Right atrium auricular region (tissue), 2 donors: ENCODE data around the gene RHBDD1. TPM values are rescaled to one million over a fixed set of nuclear protein-coding genes. Genes with fewer than 3 reads are reported as not detected.

Source experiments
- DNase-seq: peaks from one replicate; pipeline ENCODE4 v3.0.0-alpha.2; 2019; ENCODE audit warnings: low spot score
- H3K27ac ChIP-seq, 2 donors: fragments of 200-600 bp; sonication (generic); 1 replicate in 1 of 2; 2 replicates in 1 of 2; pipeline ENCODE4 v1.5.1; 2016 to 2019
- H3K27me3 ChIP-seq, 2 donors: fragments of 200-600 bp; sonication (generic); one replicate each; pipeline versions ENCODE4 v1.5.1 to v1.6.0; 2017 to 2019
- H3K36me3 ChIP-seq: fragments of 200-600 bp; sonication (generic); one replicate; pipeline ENCODE4 v1.5.1; 2016
- H3K4me1 ChIP-seq, 2 donors: fragments of 200-600 bp; sonication (generic); one replicate each; pipeline versions ENCODE4 v1.5.1 to v1.6.0; 2017 to 2019
- H3K4me3 ChIP-seq, 2 donors: fragments of 200-600 bp; sonication (generic); 1 replicate in 1 of 2; 2 replicates in 1 of 2; pipeline ENCODE4 v1.5.1; 2017 to 2019; ENCODE audit warnings: mild to moderate bottlenecking in 1 of 2, moderate library complexity in 1 of 2
- H3K9me3 ChIP-seq, 2 donors: fragments of 200-600 bp; sonication (generic); one replicate each; pipeline ENCODE4 v1.5.1; 2019
- CTCF ChIP-seq, 2 donors: fragments of 200-600 bp; sonication (generic); IDR thresholded peaks; one replicate each; pipeline ENCODE4 v1.5.1; 2019; ENCODE audit warnings: antibody characterized with exemption in 2 of 2
- total RNA-seq, 2 donors: library from RNA; depleted of rRNA; stranded (reverse); fragments of >200 nt; gene quantifications; one replicate each; pipeline ENCODE4 v1.1.0, GENCODE V29; 2016

RHBDD1 gene
- total RNA-seq, 2 donors from 2014 or later = 12.3 to 16.1 TPM

GRCh38 chr2:227030789-227031188 is 194.9 kb downstream of the RHBDD1 start:
- Histone ChIP-seq H3K4me1 (no peaks in the 10 kb centered on the region), H3K27ac (no peak overlapping the region), H3K36me3 (no peaks in the 10 kb centered on the region), H3K4me3 (no peak overlapping the region), H3K9me3 (no peaks in the 10 kb centered on the region), H3K27me3 (no peaks in the 10 kb centered on the region)
- TF ChIP-seq CTCF (IDR thresholded peaks at IDR 0.05) = no peak
- no peak for DNase-seq

GRCh38 chr2:227031379-227031778 is 195.5 kb downstream of the RHBDD1 start:
- no peaks in the 10 kb centered on the region for H3K27me3 ChIP-seq
- no peak overlapping the region for H3K4me3 ChIP-seq
- no peak for DNase-seq
- no peak for TF ChIP-seq CTCF (IDR thresholded peaks at IDR 0.05)
- H3K27ac ChIP-seq = no peak overlapping the region
- no peaks in the 10 kb centered on the region for H3K4me1 ChIP-seq
- H3K9me3 ChIP-seq = no peaks in the 10 kb centered on the region
- no peaks in the 10 kb centered on the region for H3K36me3 ChIP-seq

- no peaks in the 10 kb centered on the region for H3K4me1 ChIP-seq
- H3K9me3 ChIP-seq = no peaks in the 10 kb centered on the region
- no peaks in the 10 kb centered on the region for H3K36me3 ChIP-seq
- no peaks in the 10 kb centered on the region for H3K27me3 ChIP-seq
- TF ChIP-seq CTCF (IDR thresholded peaks at IDR 0.05) = peak; percentile 14 to 45
- no peak overlapping the region for H3K4me3 ChIP-seq
- H3K27ac ChIP-seq = no peak overlapping the region
- DNase-seq = no peak
These were observed 197.8 kb downstream of the RHBDD1 start for GRCh38 chr2:227033471-227034148.

GRCh38 chr2:227035711-227036367 is 200.0 kb downstream of the RHBDD1 start:
- no peaks in the 10 kb centered on the region for H3K27me3 ChIP-seq
- H3K36me3 ChIP-seq = no peaks in the 10 kb centered on the region
- H3K27ac ChIP-seq = no peak overlapping the region
- no peak for TF ChIP-seq CTCF (IDR thresholded peaks at IDR 0.05)
- no peaks in the 10 kb centered on the region for H3K4me1 ChIP-seq
- DNase-seq = no peak
- H3K4me3 ChIP-seq = no peak overlapping the region
- no peaks in the 10 kb centered on the region for H3K9me3 ChIP-seq

- TF ChIP-seq CTCF (IDR thresholded peaks at IDR 0.05) = no peak
- Histone ChIP-seq H3K4me3 (no peak overlapping the region), H3K27me3 (no peaks in the 10 kb centered on the region), H3K4me1 (no peaks in the 10 kb centered on the region), H3K36me3 (no peaks in the 10 kb centered on the region), H3K27ac (no peak overlapping the region), H3K9me3 (no peaks in the 10 kb centered on the region)
- no peak for DNase-seq
These were observed 200.7 kb downstream of the RHBDD1 start for GRCh38 chr2:227036527-227036926.
